Loucy (cell line): ENCODE results near the gene SUPT7L.

Experiments
- CTCF ChIP-seq: fragments of 200-600 bp; sonication (generic); conservative IDR thresholded peaks from 2 replicates; pipeline ENCODE4 v1.5.1; 2014; ENCODE audit warnings: mild to moderate bottlenecking, antibody characterized with exemption, low read length
- EZH2phosphoT487 ChIP-seq: fragments of 200-600 bp; IDR thresholded peaks from 2 replicates; pipeline ENCODE4 v1.6.1; 2018; ENCODE audit warnings: antibody characterized with exemption, mild to moderate bottlenecking, moderate library complexity, borderline replicate concordance

GRCh38 chr2:27671235-27671634, 7.8 kb upstream of the SUPT7L start:
- TF ChIP-seq CTCF (no peak), EZH2phosphoT487 (no peak)
